KMS-11 (cell line): ENCODE measurements around the gene SATB2.

Experiments
- H2AFZ ChIP-seq: fragments of 200-600 bp; sonication (generic); 2 replicates; pipeline ENCODE4 v1.6.1; 2016; ENCODE audit warnings: antibody characterized with exemption, mixed run types, low read depth
- H3K27ac ChIP-seq: fragments of 200-600 bp; sonication (generic); 2 replicates; pipeline ENCODE4 v1.6.1; 2016; ENCODE audit warnings: mild to moderate bottlenecking, mixed run types
- H3K27me3 ChIP-seq: fragments of 200-600 bp; sonication (generic); 2 replicates; pipeline ENCODE4 v1.6.1; 2017; ENCODE audit warnings: mild to moderate bottlenecking, low read depth, mixed run types, moderate library complexity; ENCODE audit not compliant: insufficient read depth
- H3K36me3 ChIP-seq: fragments of 200-600 bp; sonication (generic); 2 replicates; pipeline ENCODE4 v1.6.1; 2017; ENCODE audit warnings: mild to moderate bottlenecking, mixed run types; ENCODE audit not compliant: insufficient read depth
- H3K4me1 ChIP-seq: fragments of 200-600 bp; sonication (generic); 2 replicates; pipeline ENCODE4 v1.6.1; 2016; ENCODE audit warnings: mild to moderate bottlenecking, low read depth, mixed run types; ENCODE audit not compliant: poor library complexity, severe bottlenecking
- H3K4me2 ChIP-seq: fragments of 200-600 bp; sonication (generic); 2 replicates; pipeline ENCODE4 v1.7.0; 2016; ENCODE audit warnings: mild to moderate bottlenecking, mixed run types
- H3K4me3 ChIP-seq: fragments of 200-600 bp; sonication (generic); IDR thresholded peaks from 2 replicates; pipeline ENCODE4 v1.6.1; 2017; ENCODE audit warnings: low read depth, low read length, mixed read lengths; ENCODE audit not compliant: insufficient read depth
- H3K79me2 ChIP-seq: fragments of 200-600 bp; sonication (generic); 2 replicates; pipeline ENCODE4 v1.6.1; 2016; ENCODE audit warnings: low read depth, mixed run types; ENCODE audit not compliant: insufficient read depth
- H3K9ac ChIP-seq: fragments of 200-600 bp; sonication (generic); 2 replicates; pipeline ENCODE4 v1.6.1; 2016; ENCODE audit warnings: mild to moderate bottlenecking, mixed run types
- H4K20me1 ChIP-seq: fragments of 200-600 bp; sonication (generic); 2 replicates; pipeline ENCODE4 v1.6.1; 2016; ENCODE audit warnings: mild to moderate bottlenecking, mixed run types; ENCODE audit not compliant: insufficient read depth
- CTCF ChIP-seq: fragments of 200-600 bp; sonication (generic); conservative IDR thresholded peaks from 2 replicates; pipeline ENCODE4 v1.6.1; 2017; ENCODE audit warnings: low read depth, mild to moderate bottlenecking, antibody characterized with exemption, low read length, moderate library complexity, mixed read lengths

Gene SATB2

GRCh38 chr2:199348871-199349270 is 108.9 kb downstream of the SATB2 start:
- Histone ChIP-seq H3K27ac (no peak overlapping the region), H3K27me3 (no peaks in the 10 kb centered on the region), H3K4me1 (no peaks in the 10 kb centered on the region), H3K4me2 (no peak overlapping the region), H4K20me1 (no peaks in the 10 kb centered on the region), H3K9ac (no peak overlapping the region), H3K79me2 (no peaks in the 10 kb centered on the region), H2AFZ (no peak overlapping the region), H3K4me3 (no peak overlapping the region), H3K36me3 (no peaks in the 10 kb centered on the region)
- no peak for TF ChIP-seq CTCF

DNA sequence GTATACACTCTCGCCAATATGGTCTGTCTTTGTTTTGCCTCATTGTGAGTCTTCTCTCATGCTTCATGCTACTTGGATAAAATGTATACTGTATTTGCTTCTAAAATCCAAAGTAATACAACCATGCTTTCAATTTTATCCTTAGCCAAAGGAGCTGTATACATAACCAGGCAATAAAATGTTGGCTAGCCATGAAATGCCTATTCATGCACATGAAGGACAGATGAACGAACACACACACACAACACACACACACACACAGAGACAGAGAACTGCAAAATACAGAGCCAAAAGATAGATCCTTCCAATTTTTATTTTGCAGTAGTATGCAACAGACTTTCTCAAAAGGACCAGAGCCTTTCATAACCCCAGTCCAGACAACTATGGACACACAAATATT is 113.7 kb downstream of the SATB2 start:
- Histone ChIP-seq H3K4me3 (no peak overlapping the region), H3K79me2 (no peaks in the 10 kb centered on the region), H2AFZ (no peak overlapping the region), H3K4me2 (no peak overlapping the region), H4K20me1 (no peaks in the 10 kb centered on the region), H3K4me1 (no peaks in the 10 kb centered on the region), H3K9ac (no peak overlapping the region), H3K27ac (no peak overlapping the region), H3K27me3 (no peaks in the 10 kb centered on the region), H3K36me3 (no peaks in the 10 kb centered on the region)
- no peak for TF ChIP-seq CTCF

GRCh38 chr2:199342334-199342733 is 115.4 kb downstream of the SATB2 start:
- Histone ChIP-seq H3K9ac (no peak overlapping the region), H3K79me2 (no peaks in the 10 kb centered on the region), H3K27me3 (no peaks in the 10 kb centered on the region), H4K20me1 (no peaks in the 10 kb centered on the region), H3K4me2 (no peak overlapping the region), H2AFZ (no peak overlapping the region), H3K4me3 (no peak overlapping the region), H3K36me3 (no peaks in the 10 kb centered on the region), H3K27ac (no peak overlapping the region), H3K4me1 (no peaks in the 10 kb centered on the region)
- TF ChIP-seq CTCF, result no peak

DNA sequence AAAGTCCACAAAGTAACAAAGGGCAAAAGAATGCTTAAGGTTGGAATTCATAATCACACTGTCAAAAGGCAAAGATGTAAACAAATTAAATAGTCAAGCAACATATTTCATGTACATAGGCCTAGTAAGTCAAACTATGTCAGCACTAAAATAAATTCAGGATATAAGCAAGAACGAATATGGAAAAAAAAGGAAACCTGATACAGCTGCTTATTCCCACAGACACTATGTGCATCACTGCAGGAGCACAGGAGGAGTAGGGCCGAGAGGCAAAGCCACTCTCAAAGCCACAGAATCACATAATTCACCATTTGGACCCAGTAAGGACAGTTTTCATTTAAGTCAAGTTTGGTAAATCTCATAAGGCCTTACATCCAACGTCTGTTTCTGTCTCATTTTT is 116.6 kb downstream of the SATB2 start:
- Histone ChIP-seq H2AFZ (no peak overlapping the region), H4K20me1 (no peaks in the 10 kb centered on the region), H3K4me3 (no peak overlapping the region), H3K4me1 (no peaks in the 10 kb centered on the region), H3K27ac (no peak overlapping the region), H3K4me2 (no peak overlapping the region), H3K36me3 (no peaks in the 10 kb centered on the region), H3K9ac (no peak overlapping the region), H3K27me3 (no peaks in the 10 kb centered on the region), H3K79me2 (no peaks in the 10 kb centered on the region)
- TF ChIP-seq CTCF, result no peak
